ENCODE data around the gene PGLYRP1.

PGLYRP1 gene

GRCh38 chr19:45981350-45981749, 41.5 kb downstream of the PGLYRP1 start:
- Histone ChIP-seq H3K27me3 (ENCODE audit: insufficient read depth, low read depth) (peaks cover 58% of the 10 kb centered on the region), H3K4me1 (ENCODE audit: low read depth, poor library complexity, severe bottlenecking) (no peaks in the 10 kb centered on the region), H3K27ac (no peak overlapping the region), H3K9ac (no peak overlapping the region), H2AFZ (ENCODE audit: low read depth) (no peak overlapping the region), H3K79me2 (ENCODE audit: insufficient read depth, low read depth) (no peaks in the 10 kb centered on the region), H3K4me2 (no peak overlapping the region), H3K4me3 (IDR thresholded peaks at IDR 0.05; ENCODE audit: insufficient read depth, low read depth, low read length) (no peak overlapping the region), H3K36me3 (ENCODE audit: insufficient read depth) (no peaks in the 10 kb centered on the region), H4K20me1 (ENCODE audit: insufficient read depth) (no peaks in the 10 kb centered on the region)
- no peak for TF ChIP-seq CTCF (conservative IDR thresholded peaks at IDR 0.05; ENCODE audit: low read depth, low read length)

GRCh38 chr19:45978156-45978555, 44.7 kb downstream of the PGLYRP1 start:
- H3K36me3 ChIP-seq (ENCODE audit: insufficient read depth) = no peaks in the 10 kb centered on the region
- H3K4me3 ChIP-seq (IDR thresholded peaks at IDR 0.05; ENCODE audit: insufficient read depth, low read depth, low read length) = no peak overlapping the region
- H3K79me2 ChIP-seq (ENCODE audit: insufficient read depth, low read depth) = no peaks in the 10 kb centered on the region
- H3K4me1 ChIP-seq (ENCODE audit: low read depth, poor library complexity, severe bottlenecking) = no peaks in the 10 kb centered on the region
- H3K9ac ChIP-seq = no peak overlapping the region
- H4K20me1 ChIP-seq (ENCODE audit: insufficient read depth) = no peaks in the 10 kb centered on the region
- H3K4me2 ChIP-seq = no peak overlapping the region
- peaks cover 62% of the 10 kb centered on the region for H3K27me3 ChIP-seq (ENCODE audit: insufficient read depth, low read depth)
- H2AFZ ChIP-seq (ENCODE audit: low read depth) = no peak overlapping the region
- no peak for TF ChIP-seq CTCF (conservative IDR thresholded peaks at IDR 0.05; ENCODE audit: low read depth, low read length)
- H3K27ac ChIP-seq = no peak overlapping the region

- H3K27me3 ChIP-seq (ENCODE audit: insufficient read depth, low read depth) = peaks cover 61% of the 10 kb centered on the region
- H3K79me2 ChIP-seq (ENCODE audit: insufficient read depth, low read depth) = no peaks in the 10 kb centered on the region
- no peak overlapping the region for H3K9ac ChIP-seq
- H3K36me3 ChIP-seq (ENCODE audit: insufficient read depth) = no peaks in the 10 kb centered on the region
- H4K20me1 ChIP-seq (ENCODE audit: insufficient read depth) = no peaks in the 10 kb centered on the region
- no peak for TF ChIP-seq CTCF (conservative IDR thresholded peaks at IDR 0.05; ENCODE audit: low read depth, low read length)
- H3K4me3 ChIP-seq (IDR thresholded peaks at IDR 0.05; ENCODE audit: insufficient read depth, low read depth, low read length) = no peak overlapping the region
- no peaks in the 10 kb centered on the region for H3K4me1 ChIP-seq (ENCODE audit: low read depth, poor library complexity, severe bottlenecking)
- H3K4me2 ChIP-seq = no peak overlapping the region
- H3K27ac ChIP-seq = no peak overlapping the region
- no peak overlapping the region for H2AFZ ChIP-seq (ENCODE audit: low read depth)
Observed at GRCh38 chr19:45976178-45976577, 46.7 kb downstream of the PGLYRP1 start.

GRCh38 chr19:45975306-45976070, 47.4 kb downstream of the PGLYRP1 start:
- Histone ChIP-seq H3K27me3 (ENCODE audit: insufficient read depth, low read depth) (peaks cover 68% of the 10 kb centered on the region), H3K4me1 (ENCODE audit: low read depth, poor library complexity, severe bottlenecking) (no peaks in the 10 kb centered on the region), H3K9ac (no peak overlapping the region), H3K36me3 (ENCODE audit: insufficient read depth) (no peaks in the 10 kb centered on the region), H3K79me2 (ENCODE audit: insufficient read depth, low read depth) (no peaks in the 10 kb centered on the region), H3K27ac (no peak overlapping the region), H2AFZ (ENCODE audit: low read depth) (no peak overlapping the region), H4K20me1 (ENCODE audit: insufficient read depth) (no peaks in the 10 kb centered on the region), H3K4me2 (no peak overlapping the region), H3K4me3 (IDR thresholded peaks at IDR 0.05; ENCODE audit: insufficient read depth, low read depth, low read length) (no peak overlapping the region)
- no peak for TF ChIP-seq CTCF (conservative IDR thresholded peaks at IDR 0.05; ENCODE audit: low read depth, low read length)

Data from KMS-11 (cell line).